Erythroblast (primary cell): Measurements from ENCODE around the gene MRPS35.

Experiments used
- GATA1 ChIP-seq: IDR thresholded peaks from 2 replicates; pipeline ENCODE4 v1.6.1; 2011; ENCODE audit warnings: low read depth, mild to moderate bottlenecking, control low read depth, low read length, moderate library complexity
- POLR2A ChIP-seq: IDR thresholded peaks from 2 replicates; pipeline ENCODE4 v1.6.1; 2011; ENCODE audit warnings: mild to moderate bottlenecking, low read length

GRCh38 chr12:27766587-27766986 is 56.0 kb downstream of the MRPS35 start:
- TF ChIP-seq POLR2A = no peak
- TF ChIP-seq GATA1 = no peak
